Measurements from ENCODE around the gene SAT1. TPM values are rescaled to one million over a fixed set of nuclear protein-coding genes. Genes with fewer than 3 reads are reported as not detected.
A peak's percentile ranks its signal among the peaks of the same experiment; 100 is the strongest.

SAT1 gene
- total and polyA plus RNA-seq, 2 experiments from 2014 or later, result 168 to 245 TPM

- H3F3A ChIP-seq (ENCODE audit: insufficient read depth), result peaks cover 16% of the 10 kb centered on the region; the same call in 1 of the 2 replicates
- H3K36me3 ChIP-seq (ENCODE audit: low read depth), result no peaks in the 10 kb centered on the region
- DNase-seq, result no peak
- H2AFZ ChIP-seq, result no peak overlapping the region
- H3K9ac ChIP-seq, result no peak overlapping the region
- no peak overlapping the region for H3K4me3 ChIP-seq
- in situ Hi-C loops (cut with MboI), result no loop called here
- H3K27me3 ChIP-seq (replicated peaks; ENCODE audit: insufficient read depth), result no peaks in the 10 kb centered on the region
- H3K4me1 ChIP-seq (ENCODE audit: insufficient read depth), result peaks cover 16% of the 10 kb centered on the region
- H3K9me3 ChIP-seq (ENCODE audit: low read depth), result no peaks in the 10 kb centered on the region
- TF ChIP-seq EZH2phosphoT487 (IDR thresholded peaks at IDR 0.05; ENCODE audit: insufficient read depth, low read depth), result no peak
- no peak for TF ChIP-seq EZH2 (IDR thresholded peaks at IDR 0.05; ENCODE audit: insufficient read depth, poor library complexity, severe bottlenecking)
- no peaks in the 10 kb centered on the region for H4K20me1 ChIP-seq (ENCODE audit: insufficient read depth)
- H3K27ac ChIP-seq, result no peak overlapping the region
- WGBS, 2 experiments (ENCODE audit: low coverage in 1 of 2, low lambda C conversion rate in 2 of 2, missing lambda C conversion rate in 2 of 2), result 87 to 92% methylated on average over 4 to 5 of the region's 5 CpGs
- no peak overlapping the region for H3K4me2 ChIP-seq (ENCODE audit: unreplicated experiment)
- no peaks in the 10 kb centered on the region for H3K79me2 ChIP-seq (ENCODE audit: insufficient read depth)
- H3K9me2 ChIP-seq (ENCODE audit: insufficient read depth), result no peaks in the 10 kb centered on the region
Observed at GRCh38 chrX:23802431-23802830, 19.5 kb downstream of the SAT1 start.

DNA sequence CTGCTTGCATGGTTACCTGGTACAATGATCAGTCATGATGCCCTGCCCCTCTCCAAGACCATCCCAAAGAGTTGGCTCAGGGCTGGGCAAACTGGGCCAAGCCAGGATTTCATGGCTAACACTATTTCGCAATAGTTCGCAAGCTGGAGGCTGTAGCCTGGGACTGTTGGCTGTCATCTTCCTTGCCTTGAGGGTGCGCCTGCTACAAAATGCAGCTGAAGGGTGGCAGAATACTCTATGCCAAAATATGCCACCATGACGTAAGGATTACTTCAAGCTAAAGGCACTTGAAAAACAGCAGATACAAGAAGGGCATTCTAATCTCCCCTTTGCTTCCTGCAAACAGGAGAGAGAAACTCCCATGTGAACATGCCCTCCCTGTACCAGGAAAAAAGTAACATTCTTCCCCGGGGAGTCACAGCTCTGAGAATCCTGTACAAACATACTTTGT lies 21.0 kb downstream of the SAT1 start:
- H3K9me2 ChIP-seq (ENCODE audit: insufficient read depth), result no peaks in the 10 kb centered on the region
- peak overlapping the region; percentile 78 for H3K27ac ChIP-seq
- peaks cover 19% of the 10 kb centered on the region for H3K4me1 ChIP-seq (ENCODE audit: insufficient read depth)
- H3K9ac ChIP-seq, result peak overlapping the region; percentile 48
- H3K79me2 ChIP-seq (ENCODE audit: insufficient read depth), result no peaks in the 10 kb centered on the region
- peaks cover 17% of the 10 kb centered on the region; the same call in 1 of the 2 replicates for H3F3A ChIP-seq (ENCODE audit: insufficient read depth)
- DNase-seq, result peak; percentile 73
- peak overlapping the region; percentile 44 for H3K4me2 ChIP-seq (ENCODE audit: unreplicated experiment)
- 5 to 9% methylated on average over 4 to 5 of the region's 5 CpGs for WGBS, 2 experiments (ENCODE audit: low coverage in 1 of 2, low lambda C conversion rate in 2 of 2, missing lambda C conversion rate in 2 of 2)
- H3K27me3 ChIP-seq (replicated peaks; ENCODE audit: insufficient read depth), result no peaks in the 10 kb centered on the region
- in situ Hi-C loops (cut with MboI), result no loop called here
- H4K20me1 ChIP-seq (ENCODE audit: insufficient read depth), result no peaks in the 10 kb centered on the region
- H3K9me3 ChIP-seq (ENCODE audit: low read depth), result no peaks in the 10 kb centered on the region
- H3K4me3 ChIP-seq, result peak overlapping the region; percentile 37
- peak overlapping the region; percentile 75 for H2AFZ ChIP-seq
- H3K36me3 ChIP-seq (ENCODE audit: low read depth), result no peaks in the 10 kb centered on the region
- TF ChIP-seq EZH2 (IDR thresholded peaks at IDR 0.05; ENCODE audit: insufficient read depth, poor library complexity, severe bottlenecking), result no peak
- no peak for TF ChIP-seq EZH2phosphoT487 (IDR thresholded peaks at IDR 0.05; ENCODE audit: insufficient read depth, low read depth)

DNA sequence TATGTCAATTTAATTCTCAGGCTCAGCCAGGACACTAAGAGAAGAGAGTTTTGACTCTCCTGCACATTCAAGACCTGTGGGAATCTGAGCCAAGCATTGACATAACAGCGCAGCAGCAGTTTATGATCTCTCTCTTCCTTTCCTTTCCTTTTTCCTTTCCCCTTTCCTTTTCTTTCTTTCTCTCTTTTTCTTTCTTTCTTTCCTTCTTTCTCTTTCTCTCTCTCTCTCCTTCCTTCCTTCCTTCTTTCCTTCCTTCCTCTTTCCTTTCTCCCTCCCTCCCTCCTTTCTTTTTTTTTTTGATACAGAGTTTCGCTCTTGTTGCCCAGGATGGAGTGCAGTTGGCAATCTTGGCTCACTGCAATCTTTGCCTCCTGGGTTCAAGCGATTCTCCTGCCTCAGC lies 21.6 kb downstream of the SAT1 start:
- Histone ChIP-seq H3K9me3 (ENCODE audit: low read depth) (no peaks in the 10 kb centered on the region), H2AFZ (peak overlapping the region; percentile 75), H3K27ac (peak overlapping the region; percentile 78), H3K4me1 (ENCODE audit: insufficient read depth) (peaks cover 19% of the 10 kb centered on the region), H3K27me3 (replicated peaks; ENCODE audit: insufficient read depth) (no peaks in the 10 kb centered on the region), H3K9me2 (ENCODE audit: insufficient read depth) (no peaks in the 10 kb centered on the region), H3K36me3 (ENCODE audit: low read depth) (no peaks in the 10 kb centered on the region), H3K4me2 (ENCODE audit: unreplicated experiment) (peak overlapping the region; percentile 44), H3K4me3 (peak overlapping the region; percentile 37), H3K79me2 (ENCODE audit: insufficient read depth) (no peaks in the 10 kb centered on the region), H4K20me1 (ENCODE audit: insufficient read depth) (no peaks in the 10 kb centered on the region), H3K9ac (peak overlapping the region; percentile 48), H3F3A (ENCODE audit: insufficient read depth) (peaks cover 17% of the 10 kb centered on the region; the same call in 1 of the 2 replicates)
- in situ Hi-C loops (cut with MboI), result no loop called here
- TF ChIP-seq EZH2 (IDR thresholded peaks at IDR 0.05; ENCODE audit: insufficient read depth, poor library complexity, severe bottlenecking) (no peak), EZH2phosphoT487 (IDR thresholded peaks at IDR 0.05; ENCODE audit: insufficient read depth, low read depth) (no peak)
- 69 to 83% methylated on average over 2 to 3 of the region's 3 CpGs for WGBS, 2 experiments (ENCODE audit: low coverage in 1 of 2, low lambda C conversion rate in 2 of 2, missing lambda C conversion rate in 2 of 2)
- peak; percentile 18 for DNase-seq

- no peak for DNase-seq
- H3F3A ChIP-seq (ENCODE audit: insufficient read depth), result peaks cover 17% of the 10 kb centered on the region; the same call in 1 of the 2 replicates
- WGBS, 2 experiments (ENCODE audit: low coverage in 1 of 2, low lambda C conversion rate in 2 of 2, missing lambda C conversion rate in 2 of 2), result 93 to 94% methylated on average over 7 to 9 of the region's 9 CpGs
- no peaks in the 10 kb centered on the region for H3K79me2 ChIP-seq (ENCODE audit: insufficient read depth)
- no peaks in the 10 kb centered on the region for H3K9me2 ChIP-seq (ENCODE audit: insufficient read depth)
- H3K9me3 ChIP-seq (ENCODE audit: low read depth), result no peaks in the 10 kb centered on the region
- no peaks in the 10 kb centered on the region for H3K27me3 ChIP-seq (replicated peaks; ENCODE audit: insufficient read depth)
- no peaks in the 10 kb centered on the region for H4K20me1 ChIP-seq (ENCODE audit: insufficient read depth)
- peaks cover 19% of the 10 kb centered on the region for H3K4me1 ChIP-seq (ENCODE audit: insufficient read depth)
- no peak overlapping the region for H3K27ac ChIP-seq
- H3K4me3 ChIP-seq, result no peak overlapping the region
- no peaks in the 10 kb centered on the region for H3K36me3 ChIP-seq (ENCODE audit: low read depth)
- TF ChIP-seq EZH2 (IDR thresholded peaks at IDR 0.05; ENCODE audit: insufficient read depth, poor library complexity, severe bottlenecking) (no peak), EZH2phosphoT487 (IDR thresholded peaks at IDR 0.05; ENCODE audit: insufficient read depth, low read depth) (no peak)
- no peak overlapping the region for H2AFZ ChIP-seq
- in situ Hi-C loops (cut with MboI), result no loop called here
- H3K4me2 ChIP-seq (ENCODE audit: unreplicated experiment), result no peak overlapping the region
- no peak overlapping the region for H3K9ac ChIP-seq
Observed at GRCh38 chrX:23805389-23805788, 22.4 kb downstream of the SAT1 start.
